K562 (cell line): ENCODE data around the gene SMARCC1. TPM values are rescaled to one million over a fixed set of nuclear protein-coding genes. Genes with fewer than 3 reads are reported as not detected.

Experiments used
- ATAC-seq: fragments of 200-7000 bp; cut with Tn5 transposase; 3 replicates; pipeline ENCODE4 v1.9.1; 2020; ENCODE audit warnings: moderate library complexity
- BruUV-seq: library from RNA; stranded (reverse); fragments of 400-500 nt; replicated peaks from 2 replicates; lab custom pipeline; 2021; lab: Mats Ljungman, UMichigan
- CTCF ChIA-PET: fragments of 300-600 bp; formaldehyde crosslinking; extraction: SDS; loops from one replicate; lab custom pipeline; 2021; ENCODE audit warnings: low intra/inter-chr PET ratio; lab: Yijun Ruan, JAX
- POLR2A ChIA-PET: fragments of 300-600, 350-650 bp; sonication (Branson Sonifier 250); formaldehyde crosslinking; extraction: SDS; loops from one replicate; lab custom pipeline; 2021; ENCODE audit warnings: antibody characterized with exemption, inconsistent platforms; lab: Yijun Ruan, JAX
- DNase-seq, 4 experiments: peaks; one replicate each; pipeline versions ENCODE4 v3.0.0 to v3.0.0-alpha.2; 2011 to 2018; ENCODE audit warnings: low spot score in 3 of 4, mixed read lengths in 3 of 4; ENCODE audit errors: extremely low read depth in 1 of 4
- FAIRE-seq: peaks from 2 replicates; lab custom pipeline; 2011; peaks lifted over from hg19 to GRCh38; lab: Jason Lieb, UNC
- H2AFZ ChIP-seq: 2 replicates; pipeline ENCODE4 v1.6.0; 2011; ENCODE audit warnings: low read depth, low read length, control low read depth, inconsistent platforms
- H3K27ac ChIP-seq: fragments of 200-600 bp; 3 replicates; pipeline ENCODE4 v1.8.0; 2011; ENCODE audit warnings: low read depth, mild to moderate bottlenecking, control low read depth, inconsistent platforms, low read length, moderate library complexity, mixed read lengths; ENCODE audit errors: extremely low read depth
- H3K27me3 ChIP-seq, 2 experiments: fragments of 300-600 bp in 1 of 2; 2 replicates in 1 of 2; 3 replicates in 1 of 2; pipeline versions ENCODE4 v1.6.0 to v1.8.0; 2011; ENCODE audit warnings: inconsistent platforms in 2 of 2, low read length in 2 of 2, mild to moderate bottlenecking in 1 of 2, mixed read lengths in 1 of 2, moderate library complexity in 1 of 2; ENCODE audit not compliant: control insufficient read depth in 2 of 2, insufficient read depth in 2 of 2
- H3K36me3 ChIP-seq: fragments of 300-600 bp; 3 replicates; pipeline ENCODE4 v1.8.0; 2011; ENCODE audit warnings: mild to moderate bottlenecking, low read length, inconsistent platforms; ENCODE audit not compliant: control insufficient read depth, insufficient read depth
- H3K4me1 ChIP-seq, 2 experiments: fragments of 200-600 bp in 1 of 2; replicated peaks in 1 of 2; 2 replicates in 1 of 2; 3 replicates in 1 of 2; pipeline versions ENCODE4 v1.5.1 to v1.8.0; 2011; ENCODE audit warnings: inconsistent platforms in 2 of 2, low read length in 2 of 2, mild to moderate bottlenecking in 1 of 2, mixed read lengths in 1 of 2, moderate library complexity in 1 of 2; ENCODE audit not compliant: control insufficient read depth in 2 of 2, insufficient read depth in 2 of 2
- H3K4me2 ChIP-seq: 2 replicates; pipeline ENCODE4 v1.6.1; 2011; ENCODE audit warnings: low read length, control low read depth, inconsistent platforms, mixed read lengths; ENCODE audit not compliant: insufficient read depth
- H3K4me3 ChIP-seq: fragments of 200-600 bp; sonication (generic), shearing (Covaris generic); 2 replicates; pipeline ENCODE4 v1.5.1; 2016; ENCODE audit warnings: control low read depth, inconsistent platforms
- H3K79me2 ChIP-seq: fragments of 200-600 bp; 3 replicates; pipeline ENCODE4 v1.8.0; 2011; ENCODE audit warnings: low read length, inconsistent platforms; ENCODE audit not compliant: control insufficient read depth, insufficient read depth
- H3K9ac ChIP-seq, 2 experiments: 2 replicates each; pipeline versions ENCODE4 v1.6.0 to v1.6.1; 2011; ENCODE audit warnings: low read depth in 2 of 2, low read length in 2 of 2, control low read depth in 1 of 2, inconsistent platforms in 1 of 2, mild to moderate bottlenecking in 1 of 2, mixed read lengths in 1 of 2; ENCODE audit not compliant: insufficient read depth in 1 of 2
- H3K9me1 ChIP-seq: one replicate; pipeline ENCODE4 v1.6.0; 2011; ENCODE audit warnings: inconsistent platforms, mild to moderate bottlenecking, low read length, moderate library complexity; ENCODE audit not compliant: control insufficient read depth, insufficient read depth
- H3K9me3 ChIP-seq: replicated peaks from 2 replicates; pipeline ENCODE4 v1.5.1; 2011; ENCODE audit warnings: low read depth, low read length, inconsistent platforms; ENCODE audit not compliant: control insufficient read depth, insufficient read depth
- H4K20me1 ChIP-seq: replicated peaks from 2 replicates; pipeline ENCODE4 v1.6.1; 2011; ENCODE audit warnings: low read length, inconsistent platforms, mixed read lengths; ENCODE audit not compliant: control insufficient read depth, insufficient read depth
- ARHGAP35 ChIP-seq: fragments of 450-650 bp; IDR thresholded peaks from 2 replicates; pipeline ENCODE4 v1.6.1; 2018; ENCODE audit not compliant: partially characterized antibody
- BHLHE40 ChIP-seq: IDR thresholded peaks from 2 replicates; pipeline ENCODE4 v1.6.1; 2011; ENCODE audit warnings: low read length, improper control_type of control experiment
- CHD1 ChIP-seq: fragments of 200-600 bp; sonication (generic); IDR thresholded peaks from one replicate; pipeline ENCODE4 v1.6.1; 2012; ENCODE audit warnings: mild to moderate bottlenecking, moderate library complexity, low read length, inconsistent platforms
- GABPA ChIP-seq: fragments of 200-800 bp; sonication (Bioruptor generic); conservative IDR thresholded peaks from 2 replicates; pipeline ENCODE4 v1.6.1; 2016; ENCODE audit warnings: low read depth, missing genetic modification characterization, missing compliant biosample characterization
- HDAC6 ChIP-seq: IDR thresholded peaks from 2 replicates; pipeline ENCODE4 v1.6.1; 2012; ENCODE audit warnings: low read depth, mild to moderate bottlenecking, control low read depth, inconsistent platforms, low read length, moderate library complexity
- ILF3 ChIP-seq: fragments of 450-650 bp; IDR thresholded peaks from 2 replicates; pipeline ENCODE4 v1.6.1; 2018; ENCODE audit warnings: antibody characterized with exemption, mild to moderate bottlenecking, moderate library complexity, borderline replicate concordance
- LARP7 ChIP-seq: fragments of 450-650 bp; IDR thresholded peaks from 2 replicates; pipeline ENCODE4 v1.6.1; 2016
- MED1 ChIP-seq: sonication (generic); formaldehyde crosslinking; IDR thresholded peaks from 2 replicates; pipeline ENCODE4 v1.8.1; 2023; ENCODE audit warnings: missing genetic modification reagents, borderline replicate concordance
- SMAD2 ChIP-seq: fragments of 150-350 bp; IDR thresholded peaks from 2 replicates; pipeline ENCODE4 v1.6.1; 2014; ENCODE audit warnings: low read depth, mild to moderate bottlenecking, low read length
- SNRNP70 ChIP-seq: fragments of 200-400 bp; formaldehyde crosslinking; optimal IDR thresholded peaks from 2 replicates; pipeline ENCODE3; 2017; ENCODE audit warnings: low read depth, low read length
- ZNF124 ChIP-seq: sonication (generic); formaldehyde crosslinking; IDR thresholded peaks from 2 replicates; pipeline ENCODE4 v1.8.1; 2022; ENCODE audit warnings: missing genetic modification reagents
- WGBS: fragments of 100-300 bp; shearing (Covaris generic); methylation state at CpG from one replicate; pipeline ENCODE4 v1.1.6; 2016; ENCODE audit warnings: low coverage, mixed read lengths; ENCODE audit not compliant: insufficient coverage; ENCODE audit errors: missing lambda C conversion rate; 5-methylcytosine and 5-hydroxymethylcytosine counted together
- in situ Hi-C: fragments of 300-500 bp; cut with MboI; formaldehyde crosslinking; loops from 4 replicates; pipeline ENCODE4 v1.15.0; 2018; ENCODE audit warnings: inconsistent platforms, mixed read lengths
- intact Hi-C: fragments of 100-400 bp; cut with micrococcal nuclease; formaldehyde crosslinking; loops from 2 replicates; pipeline ENCODE4 v1.14.2; 2022
- polyA plus RNA-seq, 8 experiments: library from polyadenylated mRNA; depleted of rRNA in 4 of 8; stranded (reverse) in 5 of 8; unstranded in 3 of 8; fragments of >200 nt; fragmentation: Nextera tagmentation in 2 of 8; fragmentation: Illumina TruSeq in 1 of 8; extraction: Ambion mirVana in 2 of 8; extraction: Trizol in 1 of 8; gene quantifications; 2 replicates each; pipeline versions ENCODE4 v1.2.1 to v1.2.3, GENCODE V29; 2011 to 2014; ENCODE audit warnings: inconsistent platforms in 1 of 8, missing spikeins in 1 of 8
- total RNA-seq, 7 experiments: library from RNA; depleted of rRNA in 6 of 7; stranded (reverse); fragments of >200 nt in 6 of 7; fragmentation: Illumina TruSeq in 2 of 7; extraction: Trizol in 2 of 7; gene quantifications; 2 replicates each; pipeline versions ENCODE4 v1.2.1 to v1.2.3, GENCODE V29; 2011 to 2021; ENCODE audit warnings: low replicate concordance in 1 of 7
- TF ChIP-seq, protein P1 (sequence below): fragments of 250-450 bp; sonication (Bioruptor Pico); IDR thresholded peaks from 2 replicates; pipeline ENCODE4 v1.9.0; 2021; ENCODE audit warnings: mild to moderate bottlenecking, inconsistent platforms
- TF ChIP-seq, protein P2 (sequence below): sonication (generic); formaldehyde crosslinking; IDR thresholded peaks from 2 replicates; pipeline ENCODE4 v1.4.0; 2020; ENCODE audit warnings: mild to moderate bottlenecking, missing genetic modification reagents

SMARCC1 gene
- total and polyA plus RNA-seq, 9 of the 15 experiments (the other 6 are each of a cell fraction or from before 2014, with no cell fraction given) = 20.7 to 199 (median 66.0) TPM

DNA sequence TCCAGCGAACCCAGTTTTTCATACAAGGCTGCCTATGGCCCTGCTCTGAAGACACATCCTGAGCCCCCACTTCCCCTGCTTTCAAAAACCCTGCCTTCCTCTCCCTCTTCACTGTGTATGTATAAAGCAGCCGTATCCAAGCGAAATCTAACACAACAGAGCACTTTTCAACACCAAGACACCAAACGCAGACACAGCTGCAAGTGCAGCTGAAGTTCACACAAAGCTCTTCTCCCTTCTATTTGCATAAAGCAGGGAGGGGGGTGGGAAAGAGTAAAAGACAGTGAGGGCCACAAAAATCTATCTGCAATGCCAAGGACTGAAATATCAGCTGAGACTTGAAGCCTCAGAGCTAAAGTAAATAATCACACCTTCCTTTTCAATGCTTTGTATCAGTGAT lies 168.0 kb downstream of the SMARCC1 start:
- no peak overlapping the region for H2AFZ ChIP-seq
- no peak overlapping the region for H3K4me3 ChIP-seq
- H3K4me1 ChIP-seq = no peaks in the 10 kb centered on the region
- no peaks in the 10 kb centered on the region for H3K9me3 ChIP-seq
- no TSS peak for BruUV-seq
- 84% methylated on average over 4 of the region's 4 CpGs for WGBS
- H3K4me2 ChIP-seq = no peak overlapping the region
- no peak overlapping the region for H3K27ac ChIP-seq
- H3K9ac ChIP-seq = no peak overlapping the region
- POLR2A ChIA-PET = interaction anchor here (0.6 to 2.2 kb wide), 2 partner anchors 9 to 603 kb away, joined by 3 to 7 read pairs; no protein-coding TSS in a partner anchor
- H3K9me1 ChIP-seq = no peaks in the 10 kb centered on the region
- H3K36me3 ChIP-seq = peaks cover 91% of the 10 kb centered on the region
- CTCF ChIA-PET = no interaction called here
- H3K27me3 ChIP-seq = no peaks in the 10 kb centered on the region
- H4K20me1 ChIP-seq = no peaks in the 10 kb centered on the region; the same call in 1 of the 2 replicates
- FAIRE-seq = no peak
- no peak for ATAC-seq
- intact Hi-C loops = no loop called here
- in situ Hi-C loops = no loop called here
- TF ChIP-seq, protein P1, sequence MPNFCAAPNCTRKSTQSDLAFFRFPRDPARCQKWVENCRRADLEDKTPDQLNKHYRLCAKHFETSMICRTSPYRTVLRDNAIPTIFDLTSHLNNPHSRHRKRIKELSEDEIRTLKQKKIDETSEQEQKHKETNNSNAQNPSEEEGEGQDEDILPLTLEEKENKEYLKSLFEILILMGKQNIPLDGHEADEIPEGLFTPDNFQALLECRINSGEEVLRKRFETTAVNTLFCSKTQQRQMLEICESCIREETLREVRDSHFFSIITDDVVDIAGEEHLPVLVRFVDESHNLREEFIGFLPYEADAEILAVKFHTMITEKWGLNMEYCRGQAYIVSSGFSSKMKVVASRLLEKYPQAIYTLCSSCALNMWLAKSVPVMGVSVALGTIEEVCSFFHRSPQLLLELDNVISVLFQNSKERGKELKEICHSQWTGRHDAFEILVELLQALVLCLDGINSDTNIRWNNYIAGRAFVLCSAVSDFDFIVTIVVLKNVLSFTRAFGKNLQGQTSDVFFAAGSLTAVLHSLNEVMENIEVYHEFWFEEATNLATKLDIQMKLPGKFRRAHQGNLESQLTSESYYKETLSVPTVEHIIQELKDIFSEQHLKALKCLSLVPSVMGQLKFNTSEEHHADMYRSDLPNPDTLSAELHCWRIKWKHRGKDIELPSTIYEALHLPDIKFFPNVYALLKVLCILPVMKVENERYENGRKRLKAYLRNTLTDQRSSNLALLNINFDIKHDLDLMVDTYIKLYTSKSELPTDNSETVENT (CRISPR knock-in tag) = no peak
- TF ChIP-seq ZNF124 (CRISPR knock-in tag) (no peak), GABPA (tag) (no peak), BHLHE40 (no peak), MED1 (CRISPR knock-in tag) (no peak), LARP7 (no peak), CHD1 (no peak), SNRNP70 (no peak), ILF3 (no peak), SMAD2 (no peak), ARHGAP35 (no peak), HDAC6 (no peak)
- TF ChIP-seq, protein P2, sequence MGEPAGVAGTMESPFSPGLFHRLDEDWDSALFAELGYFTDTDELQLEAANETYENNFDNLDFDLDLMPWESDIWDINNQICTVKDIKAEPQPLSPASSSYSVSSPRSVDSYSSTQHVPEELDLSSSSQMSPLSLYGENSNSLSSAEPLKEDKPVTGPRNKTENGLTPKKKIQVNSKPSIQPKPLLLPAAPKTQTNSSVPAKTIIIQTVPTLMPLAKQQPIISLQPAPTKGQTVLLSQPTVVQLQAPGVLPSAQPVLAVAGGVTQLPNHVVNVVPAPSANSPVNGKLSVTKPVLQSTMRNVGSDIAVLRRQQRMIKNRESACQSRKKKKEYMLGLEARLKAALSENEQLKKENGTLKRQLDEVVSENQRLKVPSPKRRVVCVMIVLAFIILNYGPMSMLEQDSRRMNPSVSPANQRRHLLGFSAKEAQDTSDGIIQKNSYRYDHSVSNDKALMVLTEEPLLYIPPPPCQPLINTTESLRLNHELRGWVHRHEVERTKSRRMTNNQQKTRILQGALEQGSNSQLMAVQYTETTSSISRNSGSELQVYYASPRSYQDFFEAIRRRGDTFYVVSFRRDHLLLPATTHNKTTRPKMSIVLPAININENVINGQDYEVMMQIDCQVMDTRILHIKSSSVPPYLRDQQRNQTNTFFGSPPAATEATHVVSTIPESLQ = no peak
- no peaks in the 10 kb centered on the region for H3K79me2 ChIP-seq
- no peak for DNase-seq
